ENCODE results near the gene GDF2. TPM values are rescaled to one million over a fixed set of nuclear protein-coding genes. Genes with fewer than 3 reads are reported as not detected.

The GDF2 gene
- total and polyA plus RNA-seq, 2 of the 4 experiments (the other 2 are of a cell fraction) = under 0.01 TPM; not detected in 1

- no TSS peak for BruUV-seq (replicated peaks)
- peaks cover 19% of the 10 kb centered on the region for H3K27me3 ChIP-seq (ENCODE audit: control insufficient read depth, insufficient read depth, low read length)
- no peaks in the 10 kb centered on the region for H3K9me3 ChIP-seq (ENCODE audit: control insufficient read depth, insufficient read depth, low read length)
These were observed 46.2 kb upstream of the GDF2 start for GRCh38 chr10:47276071-47276470.

More at GRCh38 chr10:47276071-47276470, 46.2 kb upstream of the GDF2 start:
- H2AFZ ChIP-seq (replicated peaks; ENCODE audit: low read length, poor library complexity) = no peak overlapping the region
- H3K4me1 ChIP-seq (ENCODE audit: control insufficient read depth, insufficient read depth, low read length) = no peaks in the 10 kb centered on the region
- 60% methylated on average over 1 of the region's 2 CpGs; no CpG with 5 or more reads in 1 of the 2 experiments for WGBS, 2 experiments (ENCODE audit: extremely low coverage in 2 of 2, insufficient read length in 1 of 2)
- no peak overlapping the region for H2BK120ac ChIP-seq (ENCODE audit: low read depth, low read length)
- no peak overlapping the region for H3K14ac ChIP-seq (replicated peaks; ENCODE audit: low read depth, low read length)
- H3K4me2 ChIP-seq (ENCODE audit: low read depth, low read length) = no peak overlapping the region
- H3K9me1 ChIP-seq (ENCODE audit: insufficient read depth, low read length) = no peaks in the 10 kb centered on the region
- no peak for DNase-seq
- H2AK5ac ChIP-seq (ENCODE audit: low read depth, low read length) = no peak overlapping the region
- no peak for TF ChIP-seq ELK1 (IDR thresholded peaks at IDR 0.05; ENCODE audit: borderline replicate concordance, low read depth, low read length)
- no peak for TF ChIP-seq MAZ (IDR thresholded peaks at IDR 0.05; ENCODE audit: borderline replicate concordance, low read depth, low read length)
- TF ChIP-seq BHLHE40 (IDR thresholded peaks at IDR 0.05; ENCODE audit: low read depth, low read length) = no peak
- TF ChIP-seq RFX5 (IDR thresholded peaks at IDR 0.05; ENCODE audit: low read depth, low read length) = no peak
- TF ChIP-seq MXI1 (IDR thresholded peaks at IDR 0.05; ENCODE audit: borderline replicate concordance, low read depth, low read length) = no peak
- no peak for TF ChIP-seq RAD21 (IDR thresholded peaks at IDR 0.05; ENCODE audit: low read length)
- no peak overlapping the region for H3K18ac ChIP-seq (ENCODE audit: low read depth, low read length)
- H4K91ac ChIP-seq (ENCODE audit: insufficient read depth, low read depth, low read length) = no peak overlapping the region
- no peaks in the 10 kb centered on the region for H3K79me1 ChIP-seq (ENCODE audit: low read depth in 1 of 2, low read length in 2 of 2)
- ChIA-PET POLR2A (ENCODE audit: unreplicated experiment) (no interaction called here), CTCF (no interaction called here)
- H3K23ac ChIP-seq (ENCODE audit: low read depth, low read length) = no peak overlapping the region
- no peak overlapping the region for H2BK20ac ChIP-seq (ENCODE audit: low read depth, low read length)
- no peak for ATAC-seq (ENCODE audit: low read depth)
- in situ Hi-C loops (cut with MboI; ENCODE audit: low sequenced_read_pairs) = no loop called here
- H3K27ac ChIP-seq (ENCODE audit: insufficient read depth, low read length) = no peak overlapping the region
- no peaks in the 10 kb centered on the region for H4K20me1 ChIP-seq (ENCODE audit: insufficient read depth, low read length)
- dilution Hi-C loops (cut with HindIII; ENCODE audit: low sequenced_read_pairs, unreplicated experiment) = no loop called here
- H3K4me3 ChIP-seq (ENCODE audit: insufficient read depth, low read depth, low read length) = no peak overlapping the region
- no peak overlapping the region for H4K8ac ChIP-seq (ENCODE audit: low read depth in 2 of 2, low read length in 2 of 2)
- H3K56ac ChIP-seq (ENCODE audit: extremely low read depth, insufficient read depth, low read length) = no peak overlapping the region
- no peak overlapping the region for H2BK5ac ChIP-seq (ENCODE audit: low read depth, low read length, poor library complexity, severe bottlenecking)
- H2BK15ac ChIP-seq (ENCODE audit: low read depth, low read length) = no peak overlapping the region
- H3K4ac ChIP-seq (ENCODE audit: low read depth, low read length) = no peak overlapping the region
- H3K36me3 ChIP-seq (ENCODE audit: control insufficient read depth, insufficient read depth, low read length) = no peaks in the 10 kb centered on the region
- H2AK9ac ChIP-seq (replicated peaks; ENCODE audit: low read depth, low read length, poor library complexity) = no peak overlapping the region
- intact Hi-C loops (cut with micrococcal nuclease) = no loop called here
- H3K9ac ChIP-seq (ENCODE audit: low read depth, low read length) = no peak overlapping the region
- no peak overlapping the region for H4K5ac ChIP-seq (ENCODE audit: low read depth, low read length)
